Prostate gland (tissue), 2 donors: ENCODE data around the gene BNIP3. TPM values are rescaled to one million over a fixed set of nuclear protein-coding genes. Genes with fewer than 3 reads are reported as not detected.

Experiments
- DNase-seq: peaks from one replicate; pipeline ENCODE4 v3.0.0-alpha.2; 2019; ENCODE audit warnings: low spot score
- H3K27ac ChIP-seq, 2 donors: fragments of 200-600 bp; sonication (generic); 2 replicates each; pipeline ENCODE4 v1.5.1; 2017 to 2019
- H3K27me3 ChIP-seq: fragments of 200-600 bp; sonication (generic); replicated peaks from 2 replicates; pipeline ENCODE4 v1.5.1; 2019; ENCODE audit not compliant: insufficient read depth
- H3K36me3 ChIP-seq, 2 donors: fragments of 200-600 bp; sonication (generic); 1 replicate in 1 of 2; 2 replicates in 1 of 2; pipeline versions ENCODE4 v1.5.1 to v1.8.1; 2017 to 2019
- H3K4me1 ChIP-seq: fragments of 200-600 bp; sonication (generic); replicated peaks from 2 replicates; pipeline ENCODE4 v1.5.1; 2019
- H3K4me3 ChIP-seq, 2 donors: fragments of 200-600 bp; sonication (generic); 2 replicates each; pipeline ENCODE4 v1.5.1; 2017 to 2019
- H3K9me3 ChIP-seq: fragments of 200-600 bp; sonication (generic); 2 replicates; pipeline ENCODE4 v1.5.1; 2017
- CTCF ChIP-seq, 4 experiments: fragments of 200-600 bp in 2 of 4; fragments of 450-650 bp in 2 of 4; sonication (generic) in 2 of 4; IDR thresholded peaks; 1 replicate in 3 of 4; 2 replicates in 1 of 4; pipeline ENCODE4 v1.5.1; 2016 to 2019; ENCODE audit warnings: antibody characterized with exemption in 4 of 4, mild to moderate bottlenecking in 2 of 4, moderate library complexity in 2 of 4
- POLR2A ChIP-seq: fragments of 450-650 bp; IDR thresholded peaks from one replicate; pipeline ENCODE4 v1.6.1; 2016; ENCODE audit warnings: antibody characterized with exemption, mild to moderate bottlenecking
- POLR2AphosphoS5 ChIP-seq: sonication (generic); formaldehyde crosslinking; IDR thresholded peaks from one replicate; pipeline ENCODE4 v1.6.1; 2017; ENCODE audit warnings: antibody characterized with exemption
- WGBS: methylation state at CpG from one replicate; pipeline ENCODE4 v1.1.5; 2018; 5-methylcytosine and 5-hydroxymethylcytosine counted together
- intact Hi-C: fragments of 100-400 bp; cut with DNase I; formaldehyde crosslinking; loops from one replicate; pipeline ENCODE4 v1.14.2; 2022
- total RNA-seq, 2 donors: library from RNA; depleted of rRNA; stranded (reverse); fragments of >200 nt; gene quantifications; one replicate each; pipeline ENCODE4 v1.1.0, GENCODE V29; 2016

BNIP3 gene
- total RNA-seq, 2 donors from 2014 or later: 148 to 325 TPM

DNA sequence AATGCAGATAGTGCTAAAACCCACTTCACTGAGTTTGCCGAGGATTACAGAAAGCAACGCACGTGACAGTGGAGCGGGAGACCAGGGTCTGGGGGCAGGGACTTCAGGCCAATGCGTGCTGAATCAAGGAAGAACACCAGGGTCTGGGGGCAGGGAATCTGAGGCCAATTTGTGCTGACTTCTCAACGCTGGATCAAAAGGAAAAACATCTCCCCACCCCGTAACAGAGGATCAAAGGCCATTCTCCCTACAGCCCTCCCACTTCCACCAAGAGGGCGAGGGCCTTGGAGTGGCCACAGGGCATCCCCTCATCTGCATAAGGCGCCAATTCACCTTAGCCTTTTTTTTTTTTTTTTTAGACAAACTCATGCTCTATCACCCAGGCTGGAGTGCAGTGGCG lies 22.3 kb upstream of the BNIP3 start:
- H3K36me3 ChIP-seq: no peaks in the 10 kb centered on the region
- no peak for TF ChIP-seq POLR2A
- TF ChIP-seq POLR2AphosphoS5: no peak
- TF ChIP-seq CTCF (IDR thresholded peaks at IDR 0.05): no peak
- no peak overlapping the region for H3K27ac ChIP-seq
- DNase-seq: no peak
- WGBS: 81% methylated on average over 10 of the region's 10 CpGs
- no peaks in the 10 kb centered on the region for H3K27me3 ChIP-seq
- no peaks in the 10 kb centered on the region for H3K9me3 ChIP-seq
- H3K4me1 ChIP-seq: peaks cover 8% of the 10 kb centered on the region
- H3K4me3 ChIP-seq: no peak overlapping the region
- intact Hi-C loops: no loop called here

DNA sequence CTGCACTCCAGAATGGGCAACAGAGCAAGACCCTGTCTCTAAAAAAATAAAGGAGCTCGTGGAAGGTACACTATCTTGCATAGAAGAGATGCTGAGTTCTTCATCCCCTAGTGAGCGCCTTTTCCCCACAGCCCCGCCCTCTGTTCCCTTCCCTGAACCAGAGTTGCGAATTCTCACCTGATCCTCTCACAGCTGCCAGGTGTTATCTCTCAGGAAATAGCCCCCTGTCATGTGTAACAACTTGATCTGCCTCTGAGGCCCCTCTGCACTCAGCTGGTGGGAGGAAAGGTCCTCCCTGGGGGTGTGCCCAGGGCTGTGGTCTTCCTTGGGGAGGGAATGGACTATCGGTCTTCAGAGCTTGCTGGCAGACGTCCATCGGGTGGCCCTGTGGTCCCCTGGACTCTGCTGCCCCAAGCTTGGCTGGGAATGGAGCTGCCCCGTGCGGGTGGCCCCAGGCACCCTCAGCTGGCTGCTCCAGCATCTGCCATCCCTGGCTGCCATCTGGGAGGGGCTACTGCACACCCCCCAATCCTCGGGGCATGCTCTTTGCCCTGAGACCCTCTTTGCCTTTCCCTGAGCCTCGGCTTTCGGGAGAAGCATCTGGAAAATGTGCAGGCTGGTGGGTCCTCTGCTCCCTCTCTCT lies 21.7 kb upstream of the BNIP3 start:
- Histone ChIP-seq H3K36me3 (no peaks in the 10 kb centered on the region), H3K27ac (no peak overlapping the region), H3K27me3 (no peaks in the 10 kb centered on the region), H3K4me1 (peaks cover 14% of the 10 kb centered on the region), H3K4me3 (no peak overlapping the region), H3K9me3 (no peaks in the 10 kb centered on the region)
- no peak for DNase-seq
- WGBS: 74% methylated on average over 12 of the region's 12 CpGs
- intact Hi-C loops: no loop called here
- TF ChIP-seq POLR2A (no peak), CTCF (IDR thresholded peaks at IDR 0.05) (no peak), POLR2AphosphoS5 (no peak)

GRCh38 chr10:132002004-132002403 lies 20.3 kb upstream of the BNIP3 start:
- no peaks in the 10 kb centered on the region for H3K27me3 ChIP-seq
- H3K4me3 ChIP-seq: no peak overlapping the region
- no peaks in the 10 kb centered on the region for H3K36me3 ChIP-seq
- peak overlapping the region in 1 of 2 donors; percentile 57 for H3K27ac ChIP-seq
- intact Hi-C loops: no loop called here
- H3K4me1 ChIP-seq: peaks cover 20% of the 10 kb centered on the region
- DNase-seq: no peak
- no peaks in the 10 kb centered on the region for H3K9me3 ChIP-seq
- TF ChIP-seq POLR2AphosphoS5: no peak
- TF ChIP-seq POLR2A: no peak
- no peak for TF ChIP-seq CTCF (IDR thresholded peaks at IDR 0.05)
- 81% methylated on average over 4 of the region's 4 CpGs for WGBS

GRCh38 chr10:132001238-132001972 lies 19.7 kb upstream of the BNIP3 start:
- Histone ChIP-seq H3K27ac (peak overlapping the region in 1 of 2 donors; percentile 57), H3K4me3 (no peak overlapping the region), H3K4me1 (peaks cover 26% of the 10 kb centered on the region), H3K27me3 (no peaks in the 10 kb centered on the region), H3K36me3 (no peaks in the 10 kb centered on the region), H3K9me3 (no peaks in the 10 kb centered on the region)
- no peak for TF ChIP-seq POLR2A
- TF ChIP-seq POLR2AphosphoS5: peak; percentile 27
- TF ChIP-seq CTCF (IDR thresholded peaks at IDR 0.05): peak in 3 of 4 experiments; percentile 12 to 33 (median 24)
- 64% methylated on average over 15 of the region's 15 CpGs for WGBS
- DNase-seq: peak; percentile 47
- intact Hi-C loops: no loop called here
